H7 (cell line): ENCODE results near the gene WDR1. TPM values are rescaled to one million over a fixed set of nuclear protein-coding genes. Genes with fewer than 3 reads are reported as not detected.
A peak's percentile ranks its signal among the peaks of the same experiment; 100 is the strongest.

Experiments used
- DNase-seq: peaks from one replicate; pipeline ENCODE4 v3.0.0; 2012
- H3K27me3 ChIP-seq: 2 replicates; pipeline ENCODE4 v1.6.0; 2011; ENCODE audit warnings: mild to moderate bottlenecking, low read length; ENCODE audit not compliant: control insufficient read depth, insufficient read depth
- H3K36me3 ChIP-seq: replicated peaks from 2 replicates; pipeline ENCODE4 v1.5.1; 2011; ENCODE audit warnings: low read length; ENCODE audit not compliant: control insufficient read depth, insufficient read depth
- H3K4me3 ChIP-seq: 2 replicates; pipeline ENCODE4 v1.5.1; 2011; ENCODE audit warnings: low read depth, mild to moderate bottlenecking, control low read depth, low read length, moderate library complexity; ENCODE audit not compliant: insufficient read depth
- total RNA-seq: library from RNA; depleted of rRNA; stranded (reverse); fragments of >200 nt; shearing (Covaris generic); gene quantifications from 2 replicates; pipeline ENCODE4 v1.2.3, GENCODE V29; 2014

Gene WDR1
- total RNA-seq, 1 experiment from 2014 or later = 254 TPM

DNA sequence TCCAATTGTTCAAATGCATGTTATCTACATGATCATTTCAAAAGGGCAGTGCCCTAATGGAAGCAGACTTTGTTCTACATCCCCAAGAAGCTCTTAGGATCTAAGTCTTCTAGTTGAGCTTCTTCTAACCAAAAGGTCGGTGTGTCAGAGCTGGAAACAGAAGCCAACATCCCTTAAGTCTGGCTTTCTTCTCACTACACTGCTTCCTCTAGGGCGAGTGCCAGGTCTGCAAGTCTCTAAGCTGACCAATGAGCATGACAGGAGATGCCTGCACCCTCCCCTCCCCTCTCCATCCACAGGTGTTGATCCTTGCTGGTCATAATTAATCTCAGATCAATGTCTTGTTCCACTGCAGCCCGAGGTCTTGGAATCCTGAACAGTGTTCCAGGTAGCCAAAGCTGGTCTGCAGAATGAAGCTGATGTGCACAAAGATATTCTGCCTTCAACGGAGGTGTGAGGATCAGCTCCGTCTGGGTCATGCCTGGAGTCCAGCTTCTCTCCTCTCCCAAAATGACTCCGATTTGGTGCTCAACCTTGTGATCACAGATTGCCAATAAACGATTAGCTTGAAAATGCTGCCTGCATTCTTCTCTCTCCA lies 44.1 kb downstream of the WDR1 start:
- Histone ChIP-seq H3K4me3 (no peak overlapping the region), H3K27me3 (no peaks in the 10 kb centered on the region), H3K36me3 (peaks cover 30% of the 10 kb centered on the region)
- DNase-seq = peak; percentile 25

DNA sequence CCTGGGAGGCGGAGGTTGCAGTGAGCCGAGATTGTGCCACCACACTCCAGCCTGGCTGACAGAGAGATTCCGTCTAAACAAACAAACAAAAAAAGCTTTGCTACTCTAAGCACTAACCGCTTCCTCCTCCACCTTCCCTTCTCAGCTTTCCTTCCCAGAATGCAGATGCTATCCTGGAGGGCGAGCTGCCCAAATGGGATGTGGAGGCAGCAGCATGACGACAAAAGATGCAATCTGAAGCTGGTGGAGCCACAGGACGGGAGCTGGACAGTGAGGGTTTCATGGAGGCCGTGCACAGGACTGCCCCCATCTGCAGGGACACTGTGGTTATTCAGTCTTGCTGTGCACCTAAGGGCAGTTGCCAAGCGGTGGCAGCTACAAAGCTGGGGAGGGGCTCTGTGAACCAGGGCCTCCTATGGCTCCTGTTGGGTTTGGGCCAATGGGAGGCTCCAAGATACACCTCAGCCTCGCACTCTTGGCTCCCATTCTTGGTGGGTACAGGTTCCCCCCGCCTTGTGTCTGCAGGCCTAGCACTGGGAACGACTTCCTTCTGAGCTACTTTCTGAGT lies 47.4 kb downstream of the WDR1 start:
- H3K27me3 ChIP-seq = no peaks in the 10 kb centered on the region
- no peak for DNase-seq
- peaks cover 3% of the 10 kb centered on the region for H3K36me3 ChIP-seq
- no peak overlapping the region for H3K4me3 ChIP-seq

DNA sequence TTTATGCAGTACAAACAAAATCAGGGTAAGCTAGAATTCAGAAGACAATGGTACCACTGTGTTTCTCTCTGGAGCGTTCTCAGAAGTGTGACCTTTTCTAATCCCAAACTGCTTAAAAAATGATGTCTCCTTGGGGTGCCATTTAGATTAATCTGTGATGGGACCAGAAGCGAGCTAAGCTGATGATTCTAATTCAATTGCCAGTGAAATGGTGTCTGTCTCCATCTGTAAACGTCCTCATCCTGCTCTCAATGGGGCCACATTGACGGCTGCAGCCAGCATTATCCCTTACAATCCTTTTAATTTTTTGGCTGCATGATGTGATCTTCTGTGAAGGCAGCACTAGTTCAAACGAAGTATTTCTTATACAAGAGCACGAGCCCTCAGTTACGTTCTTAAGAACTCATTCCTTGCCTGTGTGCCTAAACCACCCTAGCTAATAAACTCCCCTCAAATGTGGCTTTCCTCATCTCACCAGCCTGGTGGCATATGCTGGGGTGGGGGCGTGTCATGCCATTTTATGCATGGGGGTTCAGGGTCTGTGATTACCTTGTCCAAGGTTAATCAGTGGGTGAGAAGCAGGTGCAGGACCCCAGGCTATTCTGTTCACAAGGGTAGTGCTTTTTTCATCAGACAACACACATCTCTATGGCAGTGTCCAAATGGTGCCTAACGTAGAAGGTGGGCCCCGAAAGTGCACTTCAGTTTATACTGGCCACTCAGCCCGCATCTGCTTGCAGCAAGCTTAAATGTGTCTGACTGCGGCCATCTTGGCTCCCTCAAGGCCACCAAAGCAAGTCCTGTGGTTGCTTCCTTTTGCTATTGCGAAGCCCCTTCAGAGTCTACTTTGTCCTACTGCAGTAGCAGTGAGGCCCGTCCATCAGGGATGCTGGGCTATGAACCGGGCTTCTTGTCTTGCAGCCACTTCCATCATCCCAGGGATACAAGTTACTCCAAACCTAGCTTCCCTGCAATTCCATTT lies 49.6 kb downstream of the WDR1 start:
- Histone ChIP-seq H3K27me3 (no peaks in the 10 kb centered on the region), H3K36me3 (no peaks in the 10 kb centered on the region), H3K4me3 (no peak overlapping the region)
- DNase-seq = no peak

DNA sequence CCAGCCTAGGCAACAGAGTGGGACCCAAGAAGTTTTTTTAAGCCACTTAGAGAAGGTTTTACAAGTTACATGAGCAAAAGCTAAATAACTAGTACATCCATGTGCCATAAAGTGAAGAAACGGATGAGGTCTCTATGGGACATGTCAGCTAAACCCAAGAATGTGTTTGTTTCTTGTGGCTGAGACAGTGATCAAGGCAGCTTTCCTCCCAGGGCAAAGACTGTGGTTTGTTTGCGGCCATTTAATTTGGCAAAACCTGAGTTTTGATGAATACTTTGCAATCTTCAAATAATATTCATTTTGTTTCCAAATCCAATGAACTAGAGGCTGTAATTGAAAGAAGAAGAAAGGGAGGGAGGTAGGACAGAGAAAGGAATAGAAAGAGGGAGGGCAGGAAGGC lies 50.4 kb downstream of the WDR1 start:
- H3K36me3 ChIP-seq = no peaks in the 10 kb centered on the region
- no peak for DNase-seq
- no peak overlapping the region for H3K4me3 ChIP-seq
- no peaks in the 10 kb centered on the region for H3K27me3 ChIP-seq

DNA sequence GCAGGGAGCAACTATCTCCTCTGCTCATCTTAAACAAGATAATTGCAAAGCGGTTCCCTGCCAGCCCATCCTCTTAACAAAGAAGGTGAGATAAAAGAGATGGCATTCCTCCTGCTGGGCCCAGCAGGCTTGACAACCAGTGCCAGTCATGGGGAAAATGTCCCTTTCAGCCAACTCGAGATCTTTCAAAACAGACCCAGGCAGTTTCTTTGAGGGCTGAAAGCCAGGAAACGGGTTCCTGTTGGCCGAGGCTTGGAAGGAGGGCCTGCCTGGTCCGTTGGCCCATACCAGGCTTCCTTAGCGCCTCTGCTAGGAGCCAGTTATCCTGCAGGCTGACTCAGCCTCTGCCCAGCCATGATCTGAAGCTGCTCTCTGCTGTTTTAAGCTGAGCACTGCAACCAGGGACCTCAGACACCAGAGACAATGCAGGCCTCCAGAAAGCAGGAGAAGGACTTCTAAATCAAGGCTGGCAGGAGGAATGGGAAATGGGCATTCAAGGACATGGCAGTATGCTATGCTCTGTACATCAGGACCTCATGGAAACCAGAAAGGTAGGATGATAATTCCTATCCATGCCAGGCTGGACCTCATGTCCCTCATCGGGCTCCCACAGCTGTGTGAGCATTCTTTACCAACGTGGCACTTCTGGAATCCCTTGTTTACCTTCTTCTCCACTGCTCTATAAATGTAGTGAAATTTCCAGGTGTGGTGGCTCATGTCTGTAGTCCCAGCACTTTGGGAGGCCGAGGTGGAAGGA lies 52.9 kb downstream of the WDR1 start:
- DNase-seq = peak; percentile 55
- Histone ChIP-seq H3K4me3 (no peak overlapping the region), H3K27me3 (no peaks in the 10 kb centered on the region), H3K36me3 (no peaks in the 10 kb centered on the region)

DNA sequence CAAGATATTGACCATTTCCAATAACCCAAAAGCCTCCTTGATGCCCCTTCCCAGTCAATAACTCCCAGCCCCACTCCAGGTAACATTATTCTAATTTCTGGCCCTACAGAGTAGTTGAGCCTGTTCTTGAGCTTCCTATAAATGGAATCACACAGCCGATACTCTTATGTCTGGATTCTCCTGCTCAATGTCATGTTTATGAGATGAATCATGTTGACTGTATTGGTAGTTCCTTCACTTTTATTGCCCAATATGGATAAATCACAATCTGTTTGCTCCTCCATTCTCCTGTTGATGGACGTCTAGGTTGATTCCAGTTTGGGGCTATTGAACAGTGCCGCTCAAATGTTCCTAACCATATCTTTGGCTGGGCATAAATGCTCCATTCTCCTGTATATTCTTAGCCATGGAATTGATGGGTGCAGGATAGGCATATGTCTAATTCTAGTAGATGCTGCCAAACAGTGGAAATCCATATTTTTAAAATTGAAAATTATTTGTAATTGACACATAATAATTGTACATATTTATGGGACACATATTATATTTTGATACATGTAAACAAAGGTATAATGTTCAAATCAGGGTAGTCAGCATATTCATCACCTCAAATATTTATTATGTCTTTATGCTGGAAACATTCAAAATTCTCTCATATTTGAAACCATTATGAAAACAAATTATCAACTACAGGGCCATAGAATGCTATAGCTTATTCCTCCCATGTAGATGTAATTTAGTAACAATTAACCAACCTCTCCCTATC lies 54.8 kb downstream of the WDR1 start:
- DNase-seq = no peak
- no peaks in the 10 kb centered on the region for H3K36me3 ChIP-seq
- H3K27me3 ChIP-seq = no peaks in the 10 kb centered on the region
- H3K4me3 ChIP-seq = no peak overlapping the region

DNA sequence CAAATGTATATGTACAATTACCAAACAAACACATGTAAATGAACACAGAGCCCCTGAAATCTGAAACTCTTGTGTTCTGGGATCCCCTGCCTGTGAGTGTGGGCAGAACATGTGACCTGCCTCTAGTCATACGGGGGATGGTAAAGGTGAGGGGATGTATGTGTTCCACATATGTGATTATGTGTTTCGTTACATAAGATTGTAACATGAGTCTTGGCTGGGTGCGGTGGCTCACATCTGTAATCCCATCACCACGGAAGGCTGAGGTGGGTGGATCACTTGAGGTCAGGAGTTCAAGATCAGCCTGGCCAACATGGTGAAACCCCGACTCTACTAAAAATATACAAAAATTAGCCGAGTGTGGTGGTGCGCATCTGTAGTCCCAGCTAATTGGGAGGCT lies 58.2 kb downstream of the WDR1 start:
- DNase-seq = no peak
- no peak overlapping the region for H3K4me3 ChIP-seq
- H3K36me3 ChIP-seq = no peaks in the 10 kb centered on the region
- no peaks in the 10 kb centered on the region for H3K27me3 ChIP-seq

DNA sequence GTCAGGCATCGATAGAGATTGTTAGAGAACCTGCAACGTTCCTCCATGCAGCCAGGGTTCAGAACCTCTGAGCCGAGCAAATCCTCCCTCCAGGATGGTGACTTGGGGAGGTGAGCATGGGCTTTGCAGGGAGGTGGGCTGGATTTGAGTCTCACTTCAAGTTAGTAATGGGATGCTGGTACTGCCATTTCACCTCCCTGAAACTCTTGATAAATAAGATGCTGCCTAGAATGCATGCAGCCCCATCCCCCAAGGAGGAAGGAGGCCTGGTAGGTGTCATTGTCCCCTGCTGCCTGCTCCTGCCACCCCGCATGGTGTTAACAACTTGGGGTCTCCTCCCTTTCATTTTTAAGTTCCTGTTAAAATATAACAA lies 59.6 kb downstream of the WDR1 start:
- H3K27me3 ChIP-seq = no peaks in the 10 kb centered on the region
- H3K4me3 ChIP-seq = no peak overlapping the region
- H3K36me3 ChIP-seq = no peaks in the 10 kb centered on the region
- no peak for DNase-seq

DNA sequence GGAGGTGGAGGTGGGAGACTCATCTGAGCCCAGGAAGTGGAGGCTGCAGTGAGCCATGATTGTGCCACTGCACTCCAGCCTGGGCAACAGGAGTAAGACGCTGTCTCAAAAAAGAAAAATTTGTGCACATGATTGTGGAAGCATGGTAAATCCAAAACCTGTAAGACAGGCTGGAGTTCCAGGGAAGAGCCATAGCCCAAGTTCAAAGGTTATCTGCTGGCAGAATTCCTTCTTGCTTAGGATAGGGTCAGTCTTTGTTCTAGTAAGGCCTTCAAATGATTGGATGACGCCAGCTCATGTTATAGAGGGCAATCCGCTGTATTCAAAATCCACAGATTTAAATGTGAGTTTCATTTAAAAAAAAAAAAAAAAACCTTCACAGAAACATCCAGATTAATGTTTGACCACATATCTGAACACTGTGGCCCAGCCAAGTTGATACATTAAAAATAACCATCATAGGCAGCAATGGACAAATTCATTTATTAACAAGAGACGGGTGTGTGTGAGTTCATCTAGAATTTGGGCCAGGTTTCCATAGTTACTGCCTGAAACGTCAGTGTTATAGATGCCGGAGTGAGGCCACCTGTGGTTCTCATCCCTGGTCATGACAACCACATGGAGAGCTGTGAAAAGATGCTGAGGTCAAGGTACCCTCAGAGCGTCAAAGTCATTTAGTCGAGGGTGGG lies 60.1 kb downstream of the WDR1 start:
- Histone ChIP-seq H3K4me3 (no peak overlapping the region), H3K27me3 (no peaks in the 10 kb centered on the region), H3K36me3 (no peaks in the 10 kb centered on the region)
- no peak for DNase-seq

DNA sequence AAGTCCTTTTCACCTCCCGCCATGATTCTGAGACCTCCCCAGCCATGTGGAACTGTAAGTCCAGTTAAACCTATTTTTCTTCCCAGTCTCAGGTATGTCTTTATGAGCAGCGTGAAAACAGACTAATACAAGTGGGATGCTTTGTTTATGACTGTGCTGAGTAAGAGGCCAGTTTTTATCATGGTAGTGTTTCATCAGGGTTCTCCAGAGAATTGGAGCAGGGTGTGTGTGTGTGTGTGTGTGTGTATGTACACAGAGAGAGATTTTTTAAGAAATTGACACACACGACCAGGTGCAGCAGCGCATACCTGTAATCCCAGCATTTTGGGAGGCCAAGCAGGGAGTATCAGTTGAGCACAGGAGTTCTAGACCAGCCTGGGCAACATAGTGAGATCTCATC lies 60.7 kb downstream of the WDR1 start:
- Histone ChIP-seq H3K4me3 (no peak overlapping the region), H3K27me3 (no peaks in the 10 kb centered on the region), H3K36me3 (no peaks in the 10 kb centered on the region)
- no peak for DNase-seq

DNA sequence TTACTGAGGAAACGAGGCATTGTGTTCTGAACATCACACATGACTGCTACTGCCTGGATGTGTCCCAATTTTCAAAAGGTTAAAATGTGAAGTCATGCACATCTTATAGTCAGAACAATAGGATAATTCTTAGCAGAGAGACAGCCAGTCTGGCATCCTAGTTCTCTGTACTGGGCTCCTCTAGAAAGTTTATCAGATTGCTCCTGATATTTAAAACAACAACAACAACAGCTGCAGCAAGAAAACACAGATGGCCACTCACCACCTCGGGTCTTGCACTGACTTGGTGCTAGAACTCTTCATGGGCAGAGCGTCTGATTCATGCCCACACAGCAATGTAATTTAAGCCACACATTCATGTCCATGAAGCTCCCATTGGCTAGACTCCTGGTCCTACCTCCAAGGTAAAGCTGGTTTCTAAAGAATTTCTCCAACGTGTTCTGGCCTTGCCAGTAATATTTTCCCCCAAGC lies 62.0 kb downstream of the WDR1 start:
- no peak for DNase-seq

DNA sequence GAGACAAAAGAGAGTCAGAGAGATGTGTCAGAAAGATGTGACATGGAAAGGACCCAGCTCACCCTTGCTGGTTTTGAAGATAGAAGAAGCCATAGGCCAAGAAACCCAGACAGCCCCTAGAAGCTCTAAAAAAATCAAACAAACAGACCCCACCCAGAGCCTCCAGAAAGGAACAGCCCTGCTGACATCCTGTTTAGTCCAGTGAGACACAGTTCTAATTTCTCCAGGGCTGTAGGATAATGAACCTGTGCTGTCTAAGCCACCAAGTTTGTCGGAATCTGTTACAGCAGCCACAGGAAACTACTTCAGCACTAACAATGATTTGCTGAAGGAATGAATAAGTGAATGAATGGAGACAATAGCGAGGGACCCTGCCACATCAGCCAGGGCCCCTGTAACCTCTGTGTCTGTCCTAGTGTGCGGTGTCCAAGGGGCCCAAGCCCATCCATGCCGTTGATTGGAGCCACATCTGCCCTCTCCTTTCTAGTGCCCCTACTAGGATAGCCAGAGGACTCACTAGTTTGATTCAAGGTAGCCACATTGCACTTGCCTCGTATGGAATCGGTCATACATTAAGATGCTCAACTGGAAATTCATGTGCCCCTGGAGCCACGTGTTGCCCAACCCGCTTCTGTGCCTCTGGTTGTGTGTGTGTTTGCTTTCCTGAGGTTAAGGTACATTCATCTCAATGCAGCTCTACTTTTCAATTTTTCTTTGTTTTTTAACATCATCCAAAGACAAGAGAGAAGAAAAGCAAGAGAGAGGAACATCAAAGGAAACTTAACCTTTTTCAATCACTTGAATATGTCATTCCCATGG lies 62.8 kb downstream of the WDR1 start:
- no peak for DNase-seq
- H3K36me3 ChIP-seq = no peaks in the 10 kb centered on the region
- H3K27me3 ChIP-seq = no peaks in the 10 kb centered on the region
- no peak overlapping the region for H3K4me3 ChIP-seq

More for the DNA sequence above, 62.0 kb downstream of the WDR1 start:
- Histone ChIP-seq H3K27me3 (no peaks in the 10 kb centered on the region), H3K36me3 (no peaks in the 10 kb centered on the region), H3K4me3 (no peak overlapping the region)
